H1 (cell line): ENCODE measurements around the gene APLP2. TPM values are rescaled to one million over a fixed set of nuclear protein-coding genes. Genes with fewer than 3 reads are reported as not detected.

Source experiments
- CTCF ChIA-PET: fragments of 300-600 bp; sonication (Branson Sonifier 250); formaldehyde crosslinking; loops from one replicate; lab custom pipeline; 2021; ENCODE audit not compliant: partially characterized antibody; lab: Charles Lee
- POLR2A ChIA-PET: fragments of 300-600 bp; sonication (Branson Sonifier 250); formaldehyde crosslinking; loops from one replicate; lab custom pipeline; 2021; ENCODE audit warnings: inconsistent platforms; ENCODE audit not compliant: partially characterized antibody; lab: Charles Lee
- DNase-seq, 2 experiments: peaks; one replicate each; pipeline versions ENCODE4 v3.0.0 to v3.0.0-alpha.2; 2010 to 2022; ENCODE audit warnings: low spot score in 2 of 2, low read depth in 1 of 2, mixed read lengths in 1 of 2
- FAIRE-seq: peaks from 2 replicates; lab custom pipeline; 2011; peaks lifted over from hg19 to GRCh38; lab: Jason Lieb, UNC
- H2AFZ ChIP-seq: 2 replicates; pipeline ENCODE4 v1.8.1; 2012; ENCODE audit warnings: low read length, inconsistent platforms
- H2AK5ac ChIP-seq: 2 replicates; pipeline ENCODE4 v1.6.1; 2013; ENCODE audit warnings: low read depth, low read length
- H2BK120ac ChIP-seq: replicated peaks from 2 replicates; pipeline ENCODE3; 2013; ENCODE audit warnings: low read depth, low read length, inconsistent platforms
- H2BK12ac ChIP-seq: 2 replicates; pipeline ENCODE4 v1.6.1; 2013; ENCODE audit warnings: low read depth, low read length
- H2BK15ac ChIP-seq: 2 replicates; pipeline ENCODE4 v1.6.1; 2013; ENCODE audit warnings: low read length
- H2BK20ac ChIP-seq: 2 replicates; pipeline ENCODE4 v1.6.1; 2013; ENCODE audit warnings: low read length
- H2BK5ac ChIP-seq: 2 replicates; pipeline ENCODE4 v1.6.1; 2013; ENCODE audit warnings: low read depth, low read length
- H3K14ac ChIP-seq: 2 replicates; pipeline ENCODE4 v1.6.1; 2013; ENCODE audit warnings: inconsistent platforms; ENCODE audit not compliant: insufficient read length
- H3K18ac ChIP-seq: 2 replicates; pipeline ENCODE4 v1.6.1; 2013; ENCODE audit warnings: low read length; ENCODE audit errors: extremely low read depth
- H3K23ac ChIP-seq: 2 replicates; pipeline ENCODE4 v1.6.1; 2013; ENCODE audit warnings: inconsistent platforms; ENCODE audit not compliant: insufficient read length
- H3K23me2 ChIP-seq: 2 replicates; pipeline ENCODE4 v1.6.1; 2013; ENCODE audit warnings: low read depth, low read length
- H3K27ac ChIP-seq: 2 replicates; pipeline ENCODE4 v1.6.1; 2011; ENCODE audit warnings: low read depth, low read length, inconsistent platforms
- H3K27me3 ChIP-seq, 4 experiments: replicated peaks in 1 of 4; 1 replicate in 1 of 4; 2 replicates in 3 of 4; pipeline versions ENCODE4 v1.6.1 to v1.8.1; 2011 to 2013; ENCODE audit warnings: low read length in 3 of 4, mild to moderate bottlenecking in 3 of 4, inconsistent platforms in 2 of 4, mixed read lengths in 2 of 4, moderate library complexity in 1 of 4; ENCODE audit not compliant: control insufficient read depth in 3 of 4, insufficient read depth in 3 of 4; ENCODE audit errors: extremely low read depth in 1 of 4
- H3K36me3 ChIP-seq, 4 experiments: 2 replicates each; pipeline versions ENCODE4 v1.6.1 to v1.8.1; 2011 to 2013; ENCODE audit warnings: mild to moderate bottlenecking in 4 of 4, low read length in 3 of 4, moderate library complexity in 2 of 4, control low read depth in 1 of 4, inconsistent platforms in 1 of 4; ENCODE audit not compliant: insufficient read depth in 4 of 4, control insufficient read depth in 2 of 4
- H3K4ac ChIP-seq: replicated peaks from 2 replicates; pipeline ENCODE3; 2013; ENCODE audit warnings: low read length, low read depth, mixed read lengths, inconsistent platforms; ENCODE audit not compliant: insufficient read length
- H3K4me1 ChIP-seq, 4 experiments: replicated peaks in 1 of 4; 1 replicate in 1 of 4; 2 replicates in 3 of 4; pipeline versions ENCODE4 v1.6.1 to v1.8.1; 2011 to 2013; ENCODE audit warnings: low read length in 3 of 4, inconsistent platforms in 2 of 4, mixed read lengths in 1 of 4; ENCODE audit not compliant: insufficient read depth in 4 of 4, control insufficient read depth in 3 of 4
- H3K4me2 ChIP-seq, 2 experiments: 2 replicates each; pipeline versions ENCODE4 v1.6.1 to v1.8.1; 2011 to 2013; ENCODE audit warnings: low read depth in 2 of 2, low read length in 2 of 2, control low read depth in 1 of 2, inconsistent platforms in 1 of 2, mild to moderate bottlenecking in 1 of 2; ENCODE audit not compliant: insufficient read depth in 1 of 2
- H3K4me3 ChIP-seq, 4 experiments: fragments of 200-600, 300-600 bp in 1 of 4; sonication (generic), shearing (Covaris generic), sonication (Bioruptor Twin) in 1 of 4; 2 replicates each; pipeline versions ENCODE4 v1.5.1 to v1.8.1; 2011 to 2016; ENCODE audit warnings: low read length in 4 of 4, low read depth in 3 of 4, control low read depth in 2 of 4, inconsistent platforms in 2 of 4, mild to moderate bottlenecking in 2 of 4, mixed read lengths in 1 of 4, moderate library complexity in 1 of 4; ENCODE audit not compliant: insufficient read depth in 2 of 4; ENCODE audit errors: extremely low read depth in 1 of 4
- H3K56ac ChIP-seq: replicated peaks from 2 replicates; pipeline ENCODE3; 2013; ENCODE audit warnings: low read depth, mild to moderate bottlenecking, mixed read lengths, low read length, inconsistent platforms; ENCODE audit not compliant: insufficient read length
- H3K79me1 ChIP-seq: 2 replicates; pipeline ENCODE4 v1.6.1; 2013; ENCODE audit warnings: low read depth, low read length, control low read depth
- H3K79me2 ChIP-seq, 2 experiments: 2 replicates each; pipeline versions ENCODE4 v1.6.1 to v1.8.1; 2012 to 2013; ENCODE audit warnings: low read length in 2 of 2, mild to moderate bottlenecking in 2 of 2, inconsistent platforms in 1 of 2; ENCODE audit not compliant: insufficient read depth in 2 of 2, control insufficient read depth in 1 of 2
- H3K9ac ChIP-seq, 4 experiments: replicated peaks in 1 of 4; 1 replicate in 1 of 4; 2 replicates in 3 of 4; pipeline versions ENCODE4 v1.6.1 to v1.8.1; 2011 to 2013; ENCODE audit warnings: low read depth in 3 of 4, low read length in 3 of 4, control low read depth in 2 of 4, mild to moderate bottlenecking in 2 of 4, moderate library complexity in 2 of 4, inconsistent platforms in 1 of 4; ENCODE audit errors: extremely low read depth in 1 of 4
- H3K9me3 ChIP-seq, 2 experiments: 2 replicates each; pipeline versions ENCODE4 v1.6.1 to v1.8.1; 2012 to 2013; ENCODE audit warnings: mild to moderate bottlenecking in 2 of 2, moderate library complexity in 2 of 2, control low read depth in 1 of 2, inconsistent platforms in 1 of 2, low read depth in 1 of 2, low read length in 1 of 2, mixed read lengths in 1 of 2; ENCODE audit not compliant: insufficient read depth in 2 of 2
- H4K20me1 ChIP-seq, 2 experiments: replicated peaks in 1 of 2; 2 replicates each; pipeline versions ENCODE3 to v1.8.1; 2011 to 2013; ENCODE audit warnings: inconsistent platforms in 2 of 2, low read length in 2 of 2, mild to moderate bottlenecking in 1 of 2; ENCODE audit not compliant: insufficient read depth in 2 of 2, control insufficient read depth in 1 of 2
- H4K5ac ChIP-seq: 2 replicates; pipeline ENCODE4 v1.6.1; 2013; ENCODE audit warnings: low read length, low read depth, mixed read lengths, inconsistent platforms; ENCODE audit not compliant: insufficient read length
- H4K8ac ChIP-seq: 2 replicates; pipeline ENCODE4 v1.8.0; 2013; ENCODE audit warnings: mild to moderate bottlenecking, moderate library complexity, low read length, inconsistent platforms; ENCODE audit not compliant: insufficient read depth; ENCODE audit errors: extremely low read depth
- H4K91ac ChIP-seq: replicated peaks from 2 replicates; pipeline ENCODE3; 2013; ENCODE audit warnings: low read length, mixed read lengths, inconsistent platforms; ENCODE audit not compliant: insufficient read length
- BCL11A ChIP-seq, 2 experiments: IDR thresholded peaks; one replicate each; pipeline ENCODE4 v1.6.1; 2011; ENCODE audit warnings: low read depth in 2 of 2, low read length in 2 of 2, mild to moderate bottlenecking in 2 of 2
- BRCA1 ChIP-seq: IDR thresholded peaks from 2 replicates; pipeline ENCODE4 v1.6.1; 2012; ENCODE audit warnings: low read depth, low read length, improper control_type of control experiment
- CHD2 ChIP-seq: IDR thresholded peaks from 2 replicates; pipeline ENCODE4 v1.6.1; 2012; ENCODE audit warnings: low read length, improper control_type of control experiment
- CTBP2 ChIP-seq: IDR thresholded peaks from 2 replicates; pipeline ENCODE4 v1.7.0; 2011; ENCODE audit warnings: borderline replicate concordance, mild to moderate bottlenecking, moderate library complexity, mixed read lengths, low read length; ENCODE audit not compliant: insufficient read depth, insufficient read length
- CTCF ChIP-seq, 3 experiments: IDR thresholded peaks; 1 replicate in 2 of 3; 2 replicates in 1 of 3; pipeline versions ENCODE4 v1.5.1 to v1.6.1; 2011; ENCODE audit warnings: low read length in 3 of 3, mild to moderate bottlenecking in 3 of 3, inconsistent platforms in 2 of 3, low read depth in 1 of 3, moderate library complexity in 1 of 3; ENCODE audit not compliant: insufficient read depth in 1 of 3; ENCODE audit errors: control extremely low read depth in 1 of 3
- GABPA ChIP-seq: IDR thresholded peaks from 2 replicates; pipeline ENCODE4 v1.6.1; 2011; ENCODE audit warnings: mild to moderate bottlenecking, low read length, moderate library complexity, borderline replicate concordance; ENCODE audit not compliant: insufficient read depth
- RXRA ChIP-seq: IDR thresholded peaks from 2 replicates; pipeline ENCODE4 v1.6.1; 2011; ENCODE audit warnings: low read depth, mild to moderate bottlenecking, low read length, moderate library complexity; ENCODE audit not compliant: insufficient read depth
- SP1 ChIP-seq: IDR thresholded peaks from 2 replicates; pipeline ENCODE4 v1.6.1; 2011; ENCODE audit warnings: low read depth, low read length
- TBP ChIP-seq: IDR thresholded peaks from 2 replicates; pipeline ENCODE4 v1.6.1; 2011; ENCODE audit warnings: low read depth, low read length, improper control_type of control experiment
- USF2 ChIP-seq: IDR thresholded peaks from 2 replicates; pipeline ENCODE4 v1.6.1; 2011; ENCODE audit warnings: low read length, improper control_type of control experiment
- YY1 ChIP-seq: IDR thresholded peaks from 2 replicates; pipeline ENCODE4 v1.6.1; 2011; ENCODE audit warnings: low read depth, mild to moderate bottlenecking, low read length
- WGBS, 2 experiments: shearing (Covaris generic) in 1 of 2; methylation state at CpG; one replicate each; pipeline versions ENCODE4 v1.1.6 to v1.1.7; 2013 to 2015; ENCODE audit warnings: low lambda C conversion rate in 2 of 2, mixed read lengths in 2 of 2, inconsistent platforms in 1 of 2, low coverage in 1 of 2, missing lambda C conversion rate in 1 of 2; ENCODE audit not compliant: insufficient replicate concordance in 2 of 2, insufficient coverage in 1 of 2, insufficient read length in 1 of 2; ENCODE audit errors: extremely low coverage in 1 of 2, missing lambda C conversion rate in 1 of 2; 5-methylcytosine and 5-hydroxymethylcytosine counted together
- polyA plus RNA-seq, 7 experiments: library from polyadenylated mRNA; depleted of rRNA in 3 of 7; stranded (reverse) in 5 of 7; unstranded in 2 of 7; fragments of >200 nt in 5 of 7; fragments of 200-250 nt in 2 of 7; gene quantifications; 1 replicate in 5 of 7; 2 replicates in 1 of 7; 4 replicates in 1 of 7; pipeline versions ENCODE4 v1.2.1 to v1.2.3, GENCODE V29; 2011 to 2013; ENCODE audit warnings: missing spikeins in 2 of 7, mixed read lengths in 2 of 7
- total RNA-seq: library from RNA; stranded (reverse); fragmentation: NEBNext Ultra II Directional; extraction: Animal tissue kit (Norgen Biotek cat#: 25700); gene quantifications from 2 replicates; pipeline ENCODE4 v1.2.1, GENCODE V29; 2021

APLP2 gene
- total and polyA plus RNA-seq, 2 of the 8 experiments (the other 6 are each of a cell fraction or from before 2014, with no cell fraction given): 222 to 315 TPM

GRCh38 chr11:130174642-130175041 is 104.9 kb downstream of the APLP2 start:
- H3K4ac ChIP-seq: no peak overlapping the region
- no peak overlapping the region for H2BK5ac ChIP-seq
- H3K4me2 ChIP-seq: no peak overlapping the region
- no peak overlapping the region for H3K4me3 ChIP-seq
- peaks cover 4 to 24% (median 22%) of the 10 kb centered on the region in 4 experiments for H3K27me3 ChIP-seq
- H2BK15ac ChIP-seq: no peak overlapping the region
- no peak overlapping the region for H3K56ac ChIP-seq
- no peaks in the 10 kb centered on the region for H3K23me2 ChIP-seq
- no peak overlapping the region for H2AFZ ChIP-seq
- POLR2A ChIA-PET: no interaction called here
- H3K14ac ChIP-seq: no peak overlapping the region
- H3K79me2 ChIP-seq: no peaks in the 10 kb centered on the region
- H4K5ac ChIP-seq: no peak overlapping the region
- H3K18ac ChIP-seq: no peak overlapping the region
- H3K9ac ChIP-seq: no peak overlapping the region
- DNase-seq: no peak
- FAIRE-seq: no peak
- H2BK20ac ChIP-seq: no peak overlapping the region
- no peaks in the 10 kb centered on the region for H3K36me3 ChIP-seq
- no peak overlapping the region for H2BK120ac ChIP-seq
- H3K9me3 ChIP-seq: no peaks in the 10 kb centered on the region; a peak in 1 of 4 replicates
- H3K27ac ChIP-seq: no peak overlapping the region
- no peaks in the 10 kb centered on the region; the same call in 1 of the 2 replicates for H3K79me1 ChIP-seq
- H3K23ac ChIP-seq: no peak overlapping the region
- no peak overlapping the region for H4K8ac ChIP-seq
- H2AK5ac ChIP-seq: no peak overlapping the region
- peaks cover 6% of the 10 kb centered on the region in 2 experiments for H4K20me1 ChIP-seq
- H4K91ac ChIP-seq: no peak overlapping the region
- no peaks in the 10 kb centered on the region; a peak in 1 of 7 replicates for H3K4me1 ChIP-seq
- CTCF ChIA-PET: interaction anchor here (1.7 kb wide), 1 partner anchor 9 kb away, joined by 4 read pairs; no protein-coding TSS in a partner anchor
- H2BK12ac ChIP-seq: no peak overlapping the region
- 94% methylated on average over 4 of the region's 4 CpGs; no CpG with 5 or more reads in 1 of the 2 experiments for WGBS, 2 experiments
- TF ChIP-seq SP1 (no peak), CTCF (IDR thresholded peaks at IDR 0.05; ENCODE audit: control extremely low read depth in 1 of 3, insufficient read depth in 1 of 3, low read depth in 1 of 3, low read length in 3 of 3) (no peak), CTBP2 (no peak), CHD2 (no peak), BRCA1 (no peak), YY1 (no peak), BCL11A (IDR thresholded peaks at IDR 0.05; ENCODE audit: low read depth in 2 of 2, low read length in 2 of 2) (no peak), GABPA (no peak), USF2 (no peak), TBP (no peak), RXRA (no peak)
